Keratinocyte (primary cell): ENCODE data around the gene MYO1D. TPM values are rescaled to one million over a fixed set of nuclear protein-coding genes. Genes with fewer than 3 reads are reported as not detected.
A peak's percentile ranks its signal among the peaks of the same experiment; 100 is the strongest.

ENCODE experiments used
- DNase-seq: peaks from one replicate; pipeline ENCODE4 v3.0.0-alpha.2; 2011; ENCODE audit warnings: low read depth, missing footprints, low spot score
- FAIRE-seq: peaks from 2 replicates; lab custom pipeline; 2011; peaks lifted over from hg19 to GRCh38; lab: Jason Lieb, UNC
- H2AFZ ChIP-seq: 2 replicates; pipeline ENCODE4 v1.6.0; 2012; ENCODE audit warnings: low read length, control low read depth, inconsistent platforms; ENCODE audit not compliant: control insufficient read depth
- H3K27ac ChIP-seq: 2 replicates; pipeline ENCODE4 v1.5.1; 2011; ENCODE audit warnings: low read length; ENCODE audit not compliant: control insufficient read depth, insufficient read depth
- H3K27me3 ChIP-seq: 3 replicates; pipeline ENCODE4 v1.6.0; 2011; ENCODE audit warnings: low read length; ENCODE audit not compliant: control insufficient read depth, insufficient read depth; ENCODE audit errors: extremely low read depth
- H3K36me3 ChIP-seq, 2 experiments: 2 replicates in 1 of 2; 3 replicates in 1 of 2; pipeline ENCODE4 v1.5.1; 2011; ENCODE audit warnings: low read length in 2 of 2, mild to moderate bottlenecking in 1 of 2; ENCODE audit not compliant: control insufficient read depth in 2 of 2, insufficient read depth in 2 of 2; ENCODE audit errors: extremely low read depth in 1 of 2
- H3K4me1 ChIP-seq: 3 replicates; pipeline ENCODE4 v1.5.1; 2011; ENCODE audit warnings: low read length; ENCODE audit not compliant: control insufficient read depth, insufficient read depth; ENCODE audit errors: extremely low read depth
- H3K4me2 ChIP-seq: 3 replicates; pipeline ENCODE4 v1.6.0; 2011; ENCODE audit warnings: low read depth, low read length; ENCODE audit not compliant: control insufficient read depth, insufficient read depth; ENCODE audit errors: extremely low read depth
- H3K4me3 ChIP-seq, 3 experiments: fragments of 200-600 bp in 1 of 3; sonication (generic) in 1 of 3; 2 replicates in 2 of 3; 3 replicates in 1 of 3; pipeline ENCODE4 v1.5.1; 2011 to 2016; ENCODE audit warnings: low read length in 3 of 3, mild to moderate bottlenecking in 3 of 3, control low read depth in 2 of 3, inconsistent platforms in 1 of 3, low read depth in 1 of 3, mixed read lengths in 1 of 3, mixed run types in 1 of 3, moderate library complexity in 1 of 3; ENCODE audit not compliant: control insufficient read depth in 2 of 3, insufficient read depth in 2 of 3; ENCODE audit errors: extremely low read depth in 1 of 3
- H3K79me2 ChIP-seq: 2 replicates; pipeline ENCODE4 v1.6.0; 2012; ENCODE audit warnings: low read length; ENCODE audit not compliant: control insufficient read depth, insufficient read depth
- H3K9ac ChIP-seq: 3 replicates; pipeline ENCODE4 v1.6.0; 2011; ENCODE audit warnings: low read length; ENCODE audit not compliant: control insufficient read depth, insufficient read depth; ENCODE audit errors: extremely low read depth
- H3K9me1 ChIP-seq: 3 replicates; pipeline ENCODE4 v1.6.0; 2011; ENCODE audit warnings: low read length; ENCODE audit not compliant: control insufficient read depth, insufficient read depth; ENCODE audit errors: extremely low read depth
- H3K9me3 ChIP-seq: 2 replicates; pipeline ENCODE4 v1.5.1; 2012; ENCODE audit warnings: low read depth, low read length; ENCODE audit not compliant: control insufficient read depth
- H4K20me1 ChIP-seq: 3 replicates; pipeline ENCODE4 v1.6.0; 2011; ENCODE audit warnings: low read length; ENCODE audit not compliant: control insufficient read depth, insufficient read depth; ENCODE audit errors: extremely low read depth
- CTCF ChIP-seq, 3 experiments: IDR thresholded peaks in 1 of 3; conservative IDR thresholded peaks in 1 of 3; optimal IDR thresholded peaks in 1 of 3; 2 replicates in 2 of 3; 3 replicates in 1 of 3; pipeline versions ENCODE3 to v1.5.1; 2011; ENCODE audit warnings: low read length in 3 of 3, mild to moderate bottlenecking in 3 of 3, moderate library complexity in 2 of 3, control low read depth in 1 of 3, inconsistent platforms in 1 of 3; ENCODE audit not compliant: insufficient read depth in 2 of 3; ENCODE audit errors: extremely low read depth in 1 of 3
- EZH2 ChIP-seq: IDR thresholded peaks from one replicate; pipeline ENCODE4 v1.6.1; 2012; ENCODE audit warnings: inconsistent platforms, mild to moderate bottlenecking, low read length, moderate library complexity
- dilution Hi-C: fragments of 300-500 bp; cut with MboI; formaldehyde crosslinking; loops from one replicate; pipeline ENCODE4 v1.7.0; 2020; ENCODE audit warnings: low sequenced_read_pairs; ENCODE audit not compliant: extremely low pct_ligation_motif_present
- polyA plus RNA-seq, 5 experiments: library from polyadenylated mRNA; depleted of rRNA in 3 of 5; stranded (reverse) in 3 of 5; stranded (forward) in 1 of 5; unstranded in 1 of 5; fragments of >200 nt; gene quantifications; 1 replicate in 1 of 5; 2 replicates in 3 of 5; 3 replicates in 1 of 5; pipeline versions ENCODE4 v1.2.1 to v1.2.3, GENCODE V29; 2011 to 2012; ENCODE audit warnings: missing spikeins in 2 of 5, low read depth in 1 of 5, low replicate concordance in 1 of 5

The MYO1D gene
- polyA plus RNA-seq, 1 donor (not counting 4 experiments of a cell fraction or from before 2014, with no cell fraction given): 33.7 TPM

GRCh38 chr17:32873114-32873513 lies 3.8 kb downstream of the MYO1D start:
- Histone ChIP-seq H3K4me3 (no peak overlapping the region), H2AFZ (no peak overlapping the region), H3K4me1 (peaks cover 24% of the 10 kb centered on the region), H3K9me1 (no peaks in the 10 kb centered on the region), H4K20me1 (peaks cover 4% of the 10 kb centered on the region), H3K36me3 (peaks cover 0 to 4% of the 10 kb centered on the region in 2 experiments), H3K27me3 (no peaks in the 10 kb centered on the region), H3K27ac (no peak overlapping the region), H3K4me2 (peak overlapping the region; percentile 17), H3K9me3 (no peaks in the 10 kb centered on the region), H3K79me2 (peaks cover 53% of the 10 kb centered on the region), H3K9ac (no peak overlapping the region)
- dilution Hi-C loops: no loop called here
- peak; percentile 77 for FAIRE-seq
- no peak for DNase-seq
- TF ChIP-seq CTCF (optimal IDR thresholded peaks at IDR 0.05 in 1 of 3, IDR thresholded peaks at IDR 0.05 in 1 of 3, conservative IDR thresholded peaks at IDR 0.05 in 1 of 3; ENCODE audit: extremely low read depth in 1 of 3, insufficient read depth in 2 of 3, low read length in 3 of 3) (no peak), EZH2 (no peak)

GRCh38 chr17:32871746-32872145 lies 5.2 kb downstream of the MYO1D start:
- Histone ChIP-seq H3K27me3 (no peaks in the 10 kb centered on the region), H4K20me1 (peaks cover 4% of the 10 kb centered on the region), H3K4me2 (no peak overlapping the region), H3K9ac (no peak overlapping the region), H3K4me1 (peaks cover 16% of the 10 kb centered on the region), H3K79me2 (peaks cover 53% of the 10 kb centered on the region), H3K27ac (no peak overlapping the region), H3K36me3 (peaks cover 0 to 4% of the 10 kb centered on the region in 2 experiments), H2AFZ (no peak overlapping the region), H3K9me1 (no peaks in the 10 kb centered on the region), H3K4me3 (no peak overlapping the region), H3K9me3 (no peaks in the 10 kb centered on the region)
- DNase-seq (no peak), FAIRE-seq (no peak)
- dilution Hi-C loops: no loop called here
- TF ChIP-seq CTCF (optimal IDR thresholded peaks at IDR 0.05 in 1 of 3, IDR thresholded peaks at IDR 0.05 in 1 of 3, conservative IDR thresholded peaks at IDR 0.05 in 1 of 3; ENCODE audit: extremely low read depth in 1 of 3, insufficient read depth in 2 of 3, low read length in 3 of 3): no peak
